K562 (cell line): ENCODE measurements around the gene EPHA4. TPM values are rescaled to one million over a fixed set of nuclear protein-coding genes. Genes with fewer than 3 reads are reported as not detected.

Experiments
- ATAC-seq: fragments of 200-7000 bp; cut with Tn5 transposase; 3 replicates; pipeline ENCODE4 v1.9.1; 2020; ENCODE audit warnings: moderate library complexity
- BruUV-seq: library from RNA; stranded (reverse); fragments of 400-500 nt; replicated peaks from 2 replicates; lab custom pipeline; 2021; lab: Mats Ljungman, UMichigan
- CTCF ChIA-PET: fragments of 300-600 bp; formaldehyde crosslinking; extraction: SDS; loops from one replicate; lab custom pipeline; 2021; ENCODE audit warnings: low intra/inter-chr PET ratio; lab: Yijun Ruan, JAX
- POLR2A ChIA-PET: fragments of 300-600, 350-650 bp; sonication (Branson Sonifier 250); formaldehyde crosslinking; extraction: SDS; loops from one replicate; lab custom pipeline; 2021; ENCODE audit warnings: antibody characterized with exemption, inconsistent platforms; lab: Yijun Ruan, JAX
- DNase-seq, 4 experiments: peaks; one replicate each; pipeline versions ENCODE4 v3.0.0 to v3.0.0-alpha.2; 2011 to 2018; ENCODE audit warnings: low spot score in 3 of 4, mixed read lengths in 3 of 4; ENCODE audit errors: extremely low read depth in 1 of 4
- FAIRE-seq: peaks from 2 replicates; lab custom pipeline; 2011; peaks lifted over from hg19 to GRCh38; lab: Jason Lieb, UNC
- H2AFZ ChIP-seq: 2 replicates; pipeline ENCODE4 v1.6.0; 2011; ENCODE audit warnings: low read depth, low read length, control low read depth, inconsistent platforms
- H3K27ac ChIP-seq: fragments of 200-600 bp; 3 replicates; pipeline ENCODE4 v1.8.0; 2011; ENCODE audit warnings: low read depth, mild to moderate bottlenecking, control low read depth, inconsistent platforms, low read length, moderate library complexity, mixed read lengths; ENCODE audit errors: extremely low read depth
- H3K27me3 ChIP-seq, 2 experiments: fragments of 300-600 bp in 1 of 2; 2 replicates in 1 of 2; 3 replicates in 1 of 2; pipeline versions ENCODE4 v1.6.0 to v1.8.0; 2011; ENCODE audit warnings: inconsistent platforms in 2 of 2, low read length in 2 of 2, mild to moderate bottlenecking in 1 of 2, mixed read lengths in 1 of 2, moderate library complexity in 1 of 2; ENCODE audit not compliant: control insufficient read depth in 2 of 2, insufficient read depth in 2 of 2
- H3K36me3 ChIP-seq: fragments of 300-600 bp; 3 replicates; pipeline ENCODE4 v1.8.0; 2011; ENCODE audit warnings: mild to moderate bottlenecking, low read length, inconsistent platforms; ENCODE audit not compliant: control insufficient read depth, insufficient read depth
- H3K4me1 ChIP-seq, 2 experiments: fragments of 200-600 bp in 1 of 2; replicated peaks in 1 of 2; 2 replicates in 1 of 2; 3 replicates in 1 of 2; pipeline versions ENCODE4 v1.5.1 to v1.8.0; 2011; ENCODE audit warnings: inconsistent platforms in 2 of 2, low read length in 2 of 2, mild to moderate bottlenecking in 1 of 2, mixed read lengths in 1 of 2, moderate library complexity in 1 of 2; ENCODE audit not compliant: control insufficient read depth in 2 of 2, insufficient read depth in 2 of 2
- H3K4me2 ChIP-seq: 2 replicates; pipeline ENCODE4 v1.6.1; 2011; ENCODE audit warnings: low read length, control low read depth, inconsistent platforms, mixed read lengths; ENCODE audit not compliant: insufficient read depth
- H3K4me3 ChIP-seq: fragments of 200-600 bp; sonication (generic), shearing (Covaris generic); 2 replicates; pipeline ENCODE4 v1.5.1; 2016; ENCODE audit warnings: control low read depth, inconsistent platforms
- H3K79me2 ChIP-seq: fragments of 200-600 bp; 3 replicates; pipeline ENCODE4 v1.8.0; 2011; ENCODE audit warnings: low read length, inconsistent platforms; ENCODE audit not compliant: control insufficient read depth, insufficient read depth
- H3K9ac ChIP-seq, 2 experiments: 2 replicates each; pipeline versions ENCODE4 v1.6.0 to v1.6.1; 2011; ENCODE audit warnings: low read depth in 2 of 2, low read length in 2 of 2, control low read depth in 1 of 2, inconsistent platforms in 1 of 2, mild to moderate bottlenecking in 1 of 2, mixed read lengths in 1 of 2; ENCODE audit not compliant: insufficient read depth in 1 of 2
- H3K9me1 ChIP-seq: one replicate; pipeline ENCODE4 v1.6.0; 2011; ENCODE audit warnings: inconsistent platforms, mild to moderate bottlenecking, low read length, moderate library complexity; ENCODE audit not compliant: control insufficient read depth, insufficient read depth
- H3K9me3 ChIP-seq: replicated peaks from 2 replicates; pipeline ENCODE4 v1.5.1; 2011; ENCODE audit warnings: low read depth, low read length, inconsistent platforms; ENCODE audit not compliant: control insufficient read depth, insufficient read depth
- H4K20me1 ChIP-seq: replicated peaks from 2 replicates; pipeline ENCODE4 v1.6.1; 2011; ENCODE audit warnings: low read length, inconsistent platforms, mixed read lengths; ENCODE audit not compliant: control insufficient read depth, insufficient read depth
- ELF2 ChIP-seq: fragments of 250-450 bp; sonication (Bioruptor Pico); IDR thresholded peaks from 2 replicates; pipeline ENCODE4 v1.5.0; 2021; ENCODE audit warnings: mild to moderate bottlenecking
- IFI16 ChIP-seq: fragments of 250-450 bp; sonication (Bioruptor Pico); IDR thresholded peaks from 2 replicates; pipeline ENCODE4 v2.1.2; 2022; ENCODE audit warnings: mild to moderate bottlenecking, inconsistent platforms
- ILK ChIP-seq: fragments of 450-650 bp; IDR thresholded peaks from 2 replicates; pipeline ENCODE4 v1.6.1; 2016; ENCODE audit warnings: missing genetic modification characterization, low read depth, mild to moderate bottlenecking, missing compliant biosample characterization, moderate library complexity, borderline replicate concordance
- JUNB ChIP-seq: fragments of 450-650 bp; formaldehyde crosslinking; conservative IDR thresholded peaks from 2 replicates; pipeline ENCODE4 v1.4.0; 2020; ENCODE audit warnings: mild to moderate bottlenecking
- MYNN ChIP-seq, 2 experiments: sonication (generic); formaldehyde crosslinking in 1 of 2; IDR thresholded peaks; 2 replicates each; pipeline versions ENCODE4 v1.5.0 to v1.6.1; 2016 to 2020; ENCODE audit warnings: antibody characterized with exemption in 1 of 2, missing genetic modification reagents in 1 of 2
- NFXL1 ChIP-seq: fragments of 450-650 bp; formaldehyde crosslinking; IDR thresholded peaks from 2 replicates; pipeline ENCODE4 v1.4.0; 2021; ENCODE audit warnings: mild to moderate bottlenecking
- NR3C1 ChIP-seq: sonication (generic); formaldehyde crosslinking; IDR thresholded peaks from 2 replicates; pipeline ENCODE4 v1.8.1; 2022; ENCODE audit warnings: missing genetic modification reagents
- STAG1 ChIP-seq: sonication (generic); formaldehyde crosslinking; IDR thresholded peaks from 2 replicates; pipeline ENCODE4 v1.5.0; 2020; ENCODE audit warnings: missing genetic modification reagents, borderline replicate concordance
- ZC3H4 ChIP-seq: sonication (generic); formaldehyde crosslinking; IDR thresholded peaks from 2 replicates; pipeline ENCODE4 v1.9.0; 2021; ENCODE audit warnings: missing genetic modification reagents, borderline replicate concordance
- ZNF830 ChIP-seq: fragments of 250-450 bp; sonication (Bioruptor Pico); IDR thresholded peaks from 2 replicates; pipeline ENCODE4 v1.5.0; 2021; ENCODE audit warnings: mild to moderate bottlenecking
- WGBS: fragments of 100-300 bp; shearing (Covaris generic); methylation state at CpG from one replicate; pipeline ENCODE4 v1.1.6; 2016; ENCODE audit warnings: low coverage, mixed read lengths; ENCODE audit not compliant: insufficient coverage; ENCODE audit errors: missing lambda C conversion rate; 5-methylcytosine and 5-hydroxymethylcytosine counted together
- in situ Hi-C: fragments of 300-500 bp; cut with MboI; formaldehyde crosslinking; loops from 4 replicates; pipeline ENCODE4 v1.15.0; 2018; ENCODE audit warnings: inconsistent platforms, mixed read lengths
- intact Hi-C: fragments of 100-400 bp; cut with micrococcal nuclease; formaldehyde crosslinking; loops from 2 replicates; pipeline ENCODE4 v1.14.2; 2022
- polyA plus RNA-seq, 8 experiments: library from polyadenylated mRNA; depleted of rRNA in 4 of 8; stranded (reverse) in 5 of 8; unstranded in 3 of 8; fragments of >200 nt; fragmentation: Nextera tagmentation in 2 of 8; fragmentation: Illumina TruSeq in 1 of 8; extraction: Ambion mirVana in 2 of 8; extraction: Trizol in 1 of 8; gene quantifications; 2 replicates each; pipeline versions ENCODE4 v1.2.1 to v1.2.3, GENCODE V29; 2011 to 2014; ENCODE audit warnings: inconsistent platforms in 1 of 8, missing spikeins in 1 of 8
- total RNA-seq, 7 experiments: library from RNA; depleted of rRNA in 6 of 7; stranded (reverse); fragments of >200 nt in 6 of 7; fragmentation: Illumina TruSeq in 2 of 7; extraction: Trizol in 2 of 7; gene quantifications; 2 replicates each; pipeline versions ENCODE4 v1.2.1 to v1.2.3, GENCODE V29; 2011 to 2021; ENCODE audit warnings: low replicate concordance in 1 of 7
- TF ChIP-seq, protein P1 (sequence below): fragments of 250-450 bp; sonication (Bioruptor Pico); IDR thresholded peaks from 2 replicates; pipeline ENCODE4 v1.4.0; 2020; ENCODE audit warnings: borderline replicate concordance
- TF ChIP-seq, protein P2 (sequence below): IDR thresholded peaks from 3 replicates; pipeline ENCODE4 v1.6.1; 2011; ENCODE audit warnings: borderline replicate concordance, mild to moderate bottlenecking, moderate library complexity; ENCODE audit not compliant: insufficient read length; ENCODE audit errors: extremely low read depth
- TF ChIP-seq, protein P3 (sequence below): fragments of 250-450 bp; sonication (Bioruptor Pico); IDR thresholded peaks from 2 replicates; pipeline ENCODE4 v1.4.0; 2020
- TF ChIP-seq, protein P4 (sequence below): fragments of 250-450 bp; sonication (Bioruptor Pico); IDR thresholded peaks from 2 replicates; pipeline ENCODE4 v1.8.0; 2021; ENCODE audit warnings: borderline replicate concordance, mild to moderate bottlenecking, moderate library complexity; ENCODE audit not compliant: poor library complexity, severe bottlenecking

Gene EPHA4
- total and polyA plus RNA-seq, 9 of the 15 experiments (the other 6 are each of a cell fraction or from before 2014, with no cell fraction given) = 0.07 to 0.09 (median 0.07) TPM; not detected in 6

DNA sequence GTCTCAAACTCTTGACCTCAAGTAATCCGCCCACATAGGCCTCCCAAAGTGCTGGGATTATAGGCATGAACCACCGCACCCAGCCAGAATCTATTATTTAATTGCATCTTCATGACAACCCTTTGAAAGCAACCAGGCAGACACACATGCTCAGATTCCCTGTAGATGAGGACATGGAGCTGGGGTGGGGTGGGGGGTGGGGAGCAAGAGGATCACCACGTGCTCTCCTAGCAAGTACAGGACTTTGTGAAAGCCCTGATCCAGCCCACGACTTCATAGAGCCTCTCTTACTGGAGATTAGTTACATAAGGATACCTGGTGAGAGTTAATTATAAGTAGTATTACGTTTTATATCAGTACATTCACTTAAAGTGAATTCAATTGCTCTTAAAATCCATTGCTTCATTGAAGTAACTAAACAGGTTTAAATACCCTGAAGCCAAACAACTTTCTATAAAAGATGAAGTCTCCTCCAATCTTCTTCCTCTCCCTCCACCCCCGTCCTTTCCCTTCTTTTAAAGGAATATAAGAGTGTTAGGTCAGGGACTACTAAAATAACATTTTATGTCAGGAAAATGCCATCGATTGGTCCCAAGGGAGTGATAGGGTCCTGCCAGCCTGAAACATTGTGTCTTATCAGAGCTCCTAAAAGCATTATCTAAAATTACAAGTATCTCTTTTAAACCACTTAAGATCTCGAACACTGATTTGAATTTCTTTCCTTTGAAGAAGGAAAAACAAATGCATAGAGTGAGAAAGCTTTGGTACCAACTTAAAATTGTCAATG lies 123.9 kb downstream of the EPHA4 start (continued):
- TF ChIP-seq NR3C1 (CRISPR knock-in tag) (no peak), ILK (tag) (no peak), ZC3H4 (CRISPR knock-in tag) (no peak)
- TF ChIP-seq, protein P1, sequence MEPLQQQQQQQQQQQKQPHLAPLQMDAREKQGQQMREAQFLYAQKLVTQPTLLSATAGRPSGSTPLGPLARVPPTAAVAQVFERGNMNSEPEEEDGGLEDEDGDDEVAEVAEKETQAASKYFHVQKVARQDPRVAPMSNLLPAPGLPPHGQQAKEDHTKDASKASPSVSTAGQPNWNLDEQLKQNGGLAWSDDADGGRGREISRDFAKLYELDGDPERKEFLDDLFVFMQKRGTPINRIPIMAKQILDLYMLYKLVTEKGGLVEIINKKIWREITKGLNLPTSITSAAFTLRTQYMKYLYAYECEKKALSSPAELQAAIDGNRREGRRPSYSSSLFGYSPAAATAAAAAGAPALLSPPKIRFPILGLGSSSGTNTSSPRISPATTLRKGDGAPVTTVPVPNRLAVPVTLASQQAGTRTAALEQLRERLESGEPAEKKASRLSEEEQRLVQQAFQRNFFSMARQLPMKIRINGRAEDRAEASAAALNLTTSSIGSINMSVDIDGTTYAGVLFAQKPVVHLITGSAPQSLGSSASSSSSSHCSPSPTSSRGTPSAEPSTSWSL = no peak

DNA sequence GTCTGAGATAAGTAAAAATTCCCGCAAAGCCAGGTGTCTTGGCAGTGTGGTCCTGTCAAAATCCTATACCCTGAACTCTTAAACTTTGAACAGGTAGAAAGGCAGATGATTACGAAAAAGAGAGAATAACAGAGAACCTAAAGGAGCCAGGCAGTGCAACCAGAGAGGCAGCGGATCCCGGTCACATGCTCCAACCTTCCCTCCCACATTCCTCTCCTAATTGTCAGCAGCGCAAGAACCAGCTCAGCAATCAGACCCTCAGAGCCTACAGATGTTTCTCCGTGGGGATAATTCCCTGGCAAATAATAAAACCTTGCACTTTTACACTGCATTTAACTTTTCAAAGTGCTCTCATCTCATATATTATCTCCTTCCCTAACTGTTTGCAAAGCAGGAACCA lies 124.8 kb downstream of the EPHA4 start:
- Histone ChIP-seq H4K20me1 (no peaks in the 10 kb centered on the region), H3K9me3 (no peaks in the 10 kb centered on the region), H3K27ac (no peak overlapping the region), H3K79me2 (no peaks in the 10 kb centered on the region), H3K4me1 (no peaks in the 10 kb centered on the region), H3K36me3 (no peaks in the 10 kb centered on the region), H3K9ac (no peak overlapping the region), H3K4me2 (no peak overlapping the region), H3K27me3 (no peaks in the 10 kb centered on the region), H3K9me1 (no peaks in the 10 kb centered on the region), H2AFZ (no peak overlapping the region), H3K4me3 (no peak overlapping the region)
- FAIRE-seq = no peak
- no peak for ATAC-seq
- in situ Hi-C loops (no loop called here), intact Hi-C loops (no loop called here)
- ChIA-PET CTCF (no interaction called here), POLR2A (no interaction called here)
- no peak for DNase-seq
- BruUV-seq = no TSS peak
- 2% methylated on average over 5 of the region's 6 CpGs for WGBS
- TF ChIP-seq, protein P2, sequence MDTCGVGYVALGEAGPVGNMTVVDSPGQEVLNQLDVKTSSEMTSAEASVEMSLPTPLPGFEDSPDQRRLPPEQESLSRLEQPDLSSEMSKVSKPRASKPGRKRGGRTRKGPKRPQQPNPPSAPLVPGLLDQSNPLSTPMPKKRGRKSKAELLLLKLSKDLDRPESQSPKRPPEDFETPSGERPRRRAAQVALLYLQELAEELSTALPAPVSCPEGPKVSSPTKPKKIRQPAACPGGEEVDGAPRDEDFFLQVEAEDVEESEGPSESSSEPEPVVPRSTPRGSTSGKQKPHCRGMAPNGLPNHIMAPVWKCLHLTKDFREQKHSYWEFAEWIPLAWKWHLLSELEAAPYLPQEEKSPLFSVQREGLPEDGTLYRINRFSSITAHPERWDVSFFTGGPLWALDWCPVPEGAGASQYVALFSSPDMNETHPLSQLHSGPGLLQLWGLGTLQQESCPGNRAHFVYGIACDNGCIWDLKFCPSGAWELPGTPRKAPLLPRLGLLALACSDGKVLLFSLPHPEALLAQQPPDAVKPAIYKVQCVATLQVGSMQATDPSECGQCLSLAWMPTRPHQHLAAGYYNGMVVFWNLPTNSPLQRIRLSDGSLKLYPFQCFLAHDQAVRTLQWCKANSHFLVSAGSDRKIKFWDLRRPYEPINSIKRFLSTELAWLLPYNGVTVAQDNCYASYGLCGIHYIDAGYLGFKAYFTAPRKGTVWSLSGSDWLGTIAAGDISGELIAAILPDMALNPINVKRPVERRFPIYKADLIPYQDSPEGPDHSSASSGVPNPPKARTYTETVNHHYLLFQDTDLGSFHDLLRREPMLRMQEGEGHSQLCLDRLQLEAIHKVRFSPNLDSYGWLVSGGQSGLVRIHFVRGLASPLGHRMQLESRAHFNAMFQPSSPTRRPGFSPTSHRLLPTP = no peak
- TF ChIP-seq MYNN (IDR thresholded peaks at IDR 0.05) (no peak), MYNN (CRISPR knock-in tag; IDR thresholded peaks at IDR 0.05) (no peak), ELF2 (CRISPR knock-in tag) (no peak), JUNB (CRISPR knock-in tag) (no peak), ZNF830 (CRISPR knock-in tag) (no peak), STAG1 (CRISPR knock-in tag) (no peak), NFXL1 (CRISPR knock-in tag) (no peak), IFI16 (CRISPR knock-in tag) (no peak)
- TF ChIP-seq, protein P3, sequence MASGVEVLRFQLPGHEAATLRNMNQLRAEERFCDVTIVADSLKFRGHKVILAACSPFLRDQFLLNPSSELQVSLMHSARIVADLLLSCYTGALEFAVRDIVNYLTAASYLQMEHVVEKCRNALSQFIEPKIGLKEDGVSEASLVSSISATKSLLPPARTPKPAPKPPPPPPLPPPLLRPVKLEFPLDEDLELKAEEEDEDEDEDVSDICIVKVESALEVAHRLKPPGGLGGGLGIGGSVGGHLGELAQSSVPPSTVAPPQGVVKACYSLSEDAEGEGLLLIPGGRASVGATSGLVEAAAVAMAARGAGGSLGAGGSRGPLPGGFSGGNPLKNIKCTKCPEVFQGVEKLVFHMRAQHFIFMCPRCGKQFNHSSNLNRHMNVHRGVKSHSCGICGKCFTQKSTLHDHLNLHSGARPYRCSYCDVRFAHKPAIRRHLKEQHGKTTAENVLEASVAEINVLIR (CRISPR knock-in tag) = no peak
- TF ChIP-seq, protein P4, sequence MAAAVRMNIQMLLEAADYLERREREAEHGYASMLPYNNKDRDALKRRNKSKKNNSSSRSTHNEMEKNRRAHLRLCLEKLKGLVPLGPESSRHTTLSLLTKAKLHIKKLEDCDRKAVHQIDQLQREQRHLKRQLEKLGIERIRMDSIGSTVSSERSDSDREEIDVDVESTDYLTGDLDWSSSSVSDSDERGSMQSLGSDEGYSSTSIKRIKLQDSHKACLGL = no peak
